GM12872 (cell line): ENCODE measurements around the gene FSHR.

ENCODE experiments used
- CTCF ChIP-seq: IDR thresholded peaks from 3 replicates; pipeline ENCODE4 v1.5.1; 2011; ENCODE audit warnings: low read depth, mild to moderate bottlenecking, low read length, moderate library complexity; ENCODE audit not compliant: insufficient read depth

The FSHR gene

GRCh38 chr2:49004036-49004626, 150.2 kb downstream of the FSHR start:
- no peak for TF ChIP-seq CTCF

GRCh38 chr2:49003201-49003600, 151.1 kb downstream of the FSHR start:
- TF ChIP-seq CTCF = no peak

- no peak for TF ChIP-seq CTCF
These were observed 151.6 kb downstream of the FSHR start for GRCh38 chr2:49002750-49003149.

- no peak for TF ChIP-seq CTCF
These were observed 153.6 kb downstream of the FSHR start for GRCh38 chr2:49000695-49001094.

- no peak for TF ChIP-seq CTCF
These were observed 155.9 kb downstream of the FSHR start for GRCh38 chr2:48998449-48998848.

GRCh38 chr2:48993576-48993975, 160.7 kb downstream of the FSHR start:
- TF ChIP-seq CTCF = no peak

- no peak for TF ChIP-seq CTCF
These were observed 162.7 kb downstream of the FSHR start for GRCh38 chr2:48991415-48992131.
